T-helper 2 cell treated with Interferon-gamma antibody and Interleukin-4, amounts not matched to agents 5 μg/mL and 100 μg/mL, for 36 hours (primary cell): ENCODE results near the gene CISD1.
"Not testable (repeated sequence)": the region's sequence is repeated elsewhere in the genome, so short reads cannot be mapped to it uniquely, and the experiment has no call there.

Experiments
- DNase-seq: peaks from one replicate; pipeline ENCODE4 v3.0.0; 2021; ENCODE audit warnings: low spot score
- H3K27ac Mint-ChIP-seq: one replicate; pipeline ENCODE4 v1.8.0; 2021; ENCODE audit warnings: mild to moderate bottlenecking, mixed read lengths
- H3K27me3 Mint-ChIP-seq: one replicate; pipeline ENCODE4 v1.8.0; 2021; ENCODE audit warnings: low read depth, mixed read lengths
- H3K36me3 Mint-ChIP-seq: one replicate; pipeline ENCODE4 v1.8.0; 2021; ENCODE audit warnings: low read depth, mixed read lengths
- H3K4me1 Mint-ChIP-seq: one replicate; pipeline ENCODE4 v1.8.0; 2021; ENCODE audit warnings: low read depth, mixed read lengths
- H3K4me3 Mint-ChIP-seq: one replicate; pipeline ENCODE4 v1.8.0; 2022; ENCODE audit warnings: mild to moderate bottlenecking, moderate library complexity, mixed read lengths
- H3K9me3 Mint-ChIP-seq: one replicate; pipeline ENCODE4 v1.8.0; 2021; ENCODE audit warnings: mixed read lengths

CISD1 gene

DNA sequence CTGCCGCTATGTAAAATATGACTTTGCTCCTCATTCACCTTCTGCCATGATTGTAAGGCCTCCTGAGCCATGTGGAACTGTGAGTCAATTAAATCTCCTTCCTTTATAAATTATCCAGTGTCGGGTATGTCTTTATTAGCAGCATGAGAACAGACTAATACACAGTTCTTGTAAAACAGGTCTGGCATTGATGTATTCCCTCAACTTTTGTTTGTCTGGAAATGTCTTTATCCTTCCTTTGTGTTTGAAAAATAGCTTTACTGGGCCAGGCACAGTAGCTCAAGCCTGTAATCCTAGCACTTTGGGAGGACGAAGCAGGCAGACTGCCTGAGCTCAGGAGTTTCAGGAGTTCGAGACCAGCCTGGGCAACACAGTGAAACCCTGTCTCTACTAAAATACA is 15.8 kb upstream of the CISD1 start:
- DNase-seq = no peak
- no peaks in the 10 kb centered on the region for H3K27me3 Mint-ChIP-seq
- H3K27ac Mint-ChIP-seq = no peak overlapping the region
- H3K4me1 Mint-ChIP-seq = peaks cover 10% of the 10 kb centered on the region
- H3K36me3 Mint-ChIP-seq = peaks cover 39% of the 10 kb centered on the region
- H3K9me3 Mint-ChIP-seq = peaks cover 42% of the 10 kb centered on the region
- H3K4me3 Mint-ChIP-seq = no peak overlapping the region

DNA sequence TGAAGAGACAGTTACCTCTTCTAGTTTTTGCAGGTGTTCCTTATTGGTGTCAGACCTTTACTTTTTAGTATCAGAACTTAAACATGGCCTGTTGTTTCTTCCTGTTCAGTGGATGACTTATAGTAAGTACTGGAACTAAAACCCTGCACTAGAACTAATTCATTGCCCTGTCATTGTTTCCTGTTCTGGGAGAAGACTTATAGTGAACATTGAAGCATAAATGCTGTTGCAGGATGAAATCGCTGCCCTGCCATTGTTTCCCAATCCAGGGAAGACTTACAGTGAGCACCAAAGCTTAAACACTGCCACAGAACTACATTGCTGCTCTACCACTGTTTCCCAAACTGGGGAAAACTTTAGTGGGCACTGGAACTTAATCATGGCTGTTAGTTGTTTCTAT is 14.3 kb upstream of the CISD1 start:
- H3K9me3 Mint-ChIP-seq = peaks cover 32% of the 10 kb centered on the region
- peaks cover 10% of the 10 kb centered on the region for H3K4me1 Mint-ChIP-seq
- peaks cover 39% of the 10 kb centered on the region for H3K36me3 Mint-ChIP-seq
- no peak overlapping the region for H3K4me3 Mint-ChIP-seq
- no peak overlapping the region for H3K27ac Mint-ChIP-seq
- no peaks in the 10 kb centered on the region for H3K27me3 Mint-ChIP-seq
- no peak for DNase-seq

DNA sequence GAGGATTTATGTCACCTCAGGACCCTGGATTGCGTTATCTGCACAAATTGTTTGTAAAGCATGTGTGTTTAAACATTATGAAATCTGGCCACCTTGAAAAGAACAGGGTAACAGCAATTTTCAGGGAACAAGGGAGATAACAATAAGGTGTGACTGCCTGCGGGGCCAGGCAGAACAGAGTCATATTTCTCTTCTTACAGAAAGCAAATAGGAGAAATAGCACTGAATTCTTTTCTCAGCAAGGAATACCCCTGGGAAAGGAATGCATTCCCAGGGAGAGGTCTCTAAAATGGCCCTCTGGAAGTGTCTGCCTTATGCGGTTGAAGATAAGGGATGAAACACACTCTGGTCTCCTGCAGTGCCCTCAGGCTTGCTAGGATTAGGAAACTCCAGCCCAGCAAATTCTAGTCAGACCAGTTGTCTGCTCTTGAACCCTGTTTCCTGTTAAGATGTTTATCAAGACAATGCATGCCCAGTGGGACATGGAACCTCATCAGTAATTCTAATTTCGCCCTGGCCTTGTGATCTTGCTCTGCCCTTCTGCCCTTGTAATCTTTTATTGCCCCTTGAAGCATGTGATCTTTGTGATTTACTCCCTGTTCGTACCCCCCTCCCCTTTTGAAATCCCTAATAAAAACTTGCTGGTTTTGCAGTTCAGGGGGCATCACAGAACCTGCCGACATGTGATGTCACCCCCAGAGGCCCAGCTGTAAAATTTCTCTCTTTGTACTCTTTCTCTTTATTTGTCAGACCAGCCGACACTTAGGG is 12.8 kb upstream of the CISD1 start:
- H3K4me1 Mint-ChIP-seq = peaks cover 15% of the 10 kb centered on the region
- not testable (repeated sequence) for H3K4me3 Mint-ChIP-seq, H3K27me3 Mint-ChIP-seq, DNase-seq, H3K27ac Mint-ChIP-seq
- peaks cover 32% of the 10 kb centered on the region for H3K9me3 Mint-ChIP-seq
- H3K36me3 Mint-ChIP-seq = peaks cover 39% of the 10 kb centered on the region

DNA sequence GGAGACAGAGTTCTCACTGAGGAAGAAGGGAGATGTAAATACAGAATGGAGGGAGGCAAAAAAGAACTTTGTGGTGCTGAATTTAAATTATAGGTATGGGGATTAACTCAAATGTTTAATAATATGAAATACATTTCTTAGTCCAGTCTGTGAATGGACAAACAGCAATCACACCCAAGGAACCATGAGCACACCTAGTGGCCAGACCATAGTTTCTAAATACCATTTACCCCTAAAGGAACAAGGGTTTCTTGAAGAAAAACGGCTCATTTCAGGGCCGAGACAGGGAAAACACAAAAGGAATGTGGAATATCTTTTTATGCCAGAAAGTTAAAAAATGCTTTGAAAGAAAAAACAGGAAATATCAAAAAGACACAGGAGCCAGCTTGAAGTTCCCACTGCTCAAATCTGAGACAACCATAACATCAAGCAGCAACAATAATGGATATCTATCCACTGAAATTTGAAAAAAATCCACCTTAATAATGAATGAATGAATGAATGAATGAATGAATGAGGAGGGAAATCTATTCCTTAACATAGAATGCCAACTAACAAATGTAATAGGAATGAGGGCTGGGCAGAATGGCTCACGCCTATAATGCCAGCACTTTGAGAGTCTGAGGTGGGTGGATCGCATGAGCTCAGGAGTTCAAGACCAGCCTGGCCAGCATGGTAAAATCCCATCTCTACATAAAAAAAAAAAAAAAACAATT is 9.8 kb upstream of the CISD1 start:
- H3K36me3 Mint-ChIP-seq = peaks cover 22% of the 10 kb centered on the region
- DNase-seq = no peak
- H3K27me3 Mint-ChIP-seq = no peaks in the 10 kb centered on the region
- peaks cover 17% of the 10 kb centered on the region for H3K4me1 Mint-ChIP-seq
- no peak overlapping the region for H3K4me3 Mint-ChIP-seq
- peaks cover 12% of the 10 kb centered on the region for H3K9me3 Mint-ChIP-seq
- H3K27ac Mint-ChIP-seq = no peak overlapping the region

DNA sequence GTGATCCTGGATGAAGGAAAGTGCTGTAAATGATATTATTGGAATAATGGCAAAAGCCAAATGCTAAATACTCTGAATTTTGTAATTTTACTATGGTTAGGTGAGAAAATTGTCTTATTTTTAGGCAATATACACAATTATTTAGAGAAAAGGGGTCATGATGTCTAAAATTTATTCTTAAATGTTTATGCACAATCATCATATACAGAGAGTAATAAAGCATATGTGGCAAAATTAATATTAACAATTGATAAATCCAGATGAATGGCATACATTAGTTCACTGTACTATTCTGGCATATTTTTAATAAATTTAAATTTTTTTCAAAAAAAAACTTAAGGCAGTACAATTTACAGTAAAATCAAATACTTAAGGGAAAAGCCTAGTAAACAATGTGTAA is 8.6 kb upstream of the CISD1 start:
- Mint-ChIP-seq H3K36me3 (peaks cover 13% of the 10 kb centered on the region), H3K27me3 (no peaks in the 10 kb centered on the region), H3K9me3 (peaks cover under 1% of the 10 kb centered on the region), H3K4me3 (no peak overlapping the region), H3K4me1 (peaks cover 25% of the 10 kb centered on the region), H3K27ac (no peak overlapping the region)
- DNase-seq = no peak

DNA sequence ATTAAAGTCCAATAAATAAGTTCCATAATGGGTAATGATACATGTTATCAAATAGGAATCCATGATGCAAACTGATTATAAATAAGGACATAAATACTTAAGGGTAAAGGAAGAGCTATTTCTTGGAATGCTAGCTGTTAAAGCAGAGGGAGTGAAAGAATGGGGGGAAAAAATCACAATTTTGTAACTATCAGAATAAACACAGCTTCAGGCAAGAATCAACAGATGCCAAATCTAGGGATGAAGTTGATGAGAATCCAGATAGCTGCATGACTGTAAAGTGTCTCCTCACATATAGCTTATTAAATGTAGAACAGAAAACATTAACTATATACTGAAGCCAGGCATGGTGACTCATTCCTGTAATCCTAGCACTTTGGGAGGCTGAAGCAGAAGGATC is 6.2 kb upstream of the CISD1 start:
- Mint-ChIP-seq H3K9me3 (no peaks in the 10 kb centered on the region), H3K27me3 (no peaks in the 10 kb centered on the region), H3K36me3 (peaks cover 3% of the 10 kb centered on the region), H3K4me1 (peaks cover 31% of the 10 kb centered on the region), H3K4me3 (no peak overlapping the region), H3K27ac (no peak overlapping the region)
- no peak for DNase-seq

DNA sequence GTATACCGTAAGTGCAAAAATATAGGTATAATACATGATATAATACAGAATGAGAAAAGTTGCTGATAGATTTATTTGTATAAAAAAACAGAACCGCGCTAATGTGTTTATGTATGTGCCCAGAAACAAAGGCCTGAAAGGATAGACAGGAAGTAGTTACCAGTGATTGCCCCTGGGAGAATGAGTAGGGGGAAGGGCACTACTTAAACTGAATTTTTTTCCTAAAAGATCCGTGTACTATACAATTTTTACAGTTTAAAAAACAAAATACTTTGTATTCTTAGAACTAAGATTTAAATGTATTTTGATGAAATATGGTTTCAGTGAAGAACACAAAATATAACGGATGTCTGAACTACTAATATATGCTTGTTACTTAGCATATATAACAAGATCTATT is 4.2 kb upstream of the CISD1 start:
- H3K4me1 Mint-ChIP-seq = peaks cover 38% of the 10 kb centered on the region
- no peaks in the 10 kb centered on the region for H3K9me3 Mint-ChIP-seq
- no peak overlapping the region for H3K27ac Mint-ChIP-seq
- no peak for DNase-seq
- no peaks in the 10 kb centered on the region for H3K36me3 Mint-ChIP-seq
- H3K4me3 Mint-ChIP-seq = peak overlapping the region; percentile 94
- no peaks in the 10 kb centered on the region for H3K27me3 Mint-ChIP-seq

DNA sequence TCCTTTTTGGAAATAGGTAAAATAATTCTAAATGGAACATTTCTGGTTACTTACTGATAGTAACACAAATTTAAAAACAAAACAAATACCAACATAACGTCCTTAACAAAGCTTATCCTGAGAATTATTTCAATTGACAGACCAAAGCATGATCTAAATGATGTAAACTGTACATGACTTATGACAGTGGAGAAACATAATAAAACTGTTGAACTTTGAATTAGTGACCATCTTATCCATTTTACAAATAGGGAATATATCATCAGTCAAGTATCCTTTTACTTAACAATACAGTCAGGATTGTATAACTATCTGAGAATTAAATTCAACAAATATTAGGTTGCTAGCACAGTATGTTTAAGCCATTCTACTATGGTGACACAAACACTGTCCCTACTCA is 3.7 kb upstream of the CISD1 start:
- Mint-ChIP-seq H3K4me3 (peak overlapping the region; percentile 94), H3K4me1 (peaks cover 39% of the 10 kb centered on the region), H3K9me3 (no peaks in the 10 kb centered on the region), H3K27ac (no peak overlapping the region), H3K36me3 (no peaks in the 10 kb centered on the region), H3K27me3 (no peaks in the 10 kb centered on the region)
- no peak for DNase-seq

DNA sequence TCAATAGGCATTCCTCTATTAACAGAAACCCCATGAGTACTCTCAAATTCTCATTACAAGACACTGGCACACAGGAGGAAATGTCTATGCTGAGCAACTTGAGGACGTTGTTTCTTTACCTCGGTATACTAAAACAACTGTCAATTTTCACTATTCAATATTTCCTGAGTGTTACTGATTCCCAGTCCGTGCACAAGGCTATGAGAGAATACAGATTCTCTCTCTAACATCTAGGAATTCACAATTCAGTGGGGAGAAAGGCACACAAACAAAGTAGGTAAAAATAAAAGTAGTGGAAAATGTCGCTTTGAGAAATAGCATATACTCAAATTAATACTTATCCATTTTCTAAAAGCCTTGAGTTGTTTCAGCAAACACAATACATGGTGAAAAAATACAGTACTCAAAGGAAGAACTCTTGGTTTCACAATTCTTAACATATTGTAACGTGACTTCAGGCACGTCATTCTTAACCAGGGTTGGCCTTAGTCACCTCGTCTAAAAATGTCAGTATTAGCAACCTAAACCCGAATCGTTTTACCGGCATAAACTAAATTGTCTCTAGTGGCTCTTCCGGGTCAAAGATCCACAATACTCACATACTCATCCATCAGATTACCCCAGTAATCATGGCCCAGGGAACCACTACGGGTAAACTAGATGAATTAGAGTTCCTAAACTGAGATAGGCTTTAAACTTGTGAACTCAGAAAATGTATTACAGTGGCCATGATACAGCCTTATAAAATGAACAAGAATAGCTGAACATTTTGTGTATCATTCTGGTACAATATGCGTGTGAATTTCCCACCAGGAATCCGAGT is 2.7 kb upstream of the CISD1 start:
- peak; percentile 44 for DNase-seq
- H3K9me3 Mint-ChIP-seq = no peaks in the 10 kb centered on the region
- H3K4me1 Mint-ChIP-seq = peaks cover 40% of the 10 kb centered on the region
- peak overlapping the region; percentile 97 for H3K27ac Mint-ChIP-seq
- H3K36me3 Mint-ChIP-seq = no peaks in the 10 kb centered on the region
- H3K27me3 Mint-ChIP-seq = no peaks in the 10 kb centered on the region
- peak overlapping the region; percentile 94 for H3K4me3 Mint-ChIP-seq

DNA sequence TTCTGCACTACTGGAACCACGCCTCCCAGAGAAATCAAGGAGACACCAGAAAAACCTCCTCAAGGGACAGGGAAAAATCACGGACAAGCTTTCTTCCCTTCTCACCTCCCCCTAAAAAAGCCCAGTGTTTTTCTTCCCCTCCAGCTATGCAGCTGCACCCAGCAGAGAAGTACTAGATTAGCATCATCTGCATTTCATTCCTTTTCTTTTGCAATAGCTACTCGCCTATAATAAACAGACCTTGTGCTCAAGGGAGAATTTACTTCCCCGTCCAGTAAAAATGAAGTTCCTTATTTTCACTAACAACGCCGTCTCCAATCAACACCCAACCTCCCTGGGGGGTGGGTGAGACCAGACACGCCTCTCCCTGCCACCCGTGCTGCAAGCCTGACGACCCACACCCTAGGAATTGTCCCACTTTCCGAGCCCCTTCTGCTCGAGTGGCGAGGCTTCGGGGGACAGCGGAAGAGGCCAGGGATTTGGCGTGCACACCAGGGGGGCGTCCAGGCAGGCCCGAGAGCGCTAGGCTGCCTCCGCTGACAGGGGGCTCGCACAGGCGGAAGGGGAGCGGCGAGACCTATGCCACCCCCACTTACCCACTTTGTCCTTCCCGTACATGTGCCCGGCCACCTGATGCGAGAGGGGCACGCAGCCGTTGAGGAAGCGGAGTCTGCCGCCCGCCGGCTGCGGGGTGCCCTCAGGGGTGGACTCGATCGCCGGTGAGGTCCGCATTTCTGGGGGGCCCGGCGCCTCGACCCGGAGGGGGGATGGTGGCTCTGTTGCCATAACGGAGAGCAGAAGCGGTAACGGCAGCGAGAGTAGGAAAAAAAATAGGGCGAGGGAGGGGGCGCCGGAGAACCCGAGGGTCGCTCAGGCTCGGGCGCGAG is 1.9 kb upstream of the CISD1 start:
- peak overlapping the region; percentile 94 for H3K4me3 Mint-ChIP-seq
- H3K27ac Mint-ChIP-seq = peak overlapping the region; percentile 97
- H3K9me3 Mint-ChIP-seq = no peaks in the 10 kb centered on the region
- DNase-seq = peak; percentile 32
- H3K36me3 Mint-ChIP-seq = peaks cover 2% of the 10 kb centered on the region
- peaks cover 39% of the 10 kb centered on the region for H3K4me1 Mint-ChIP-seq
- H3K27me3 Mint-ChIP-seq = no peaks in the 10 kb centered on the region

DNA sequence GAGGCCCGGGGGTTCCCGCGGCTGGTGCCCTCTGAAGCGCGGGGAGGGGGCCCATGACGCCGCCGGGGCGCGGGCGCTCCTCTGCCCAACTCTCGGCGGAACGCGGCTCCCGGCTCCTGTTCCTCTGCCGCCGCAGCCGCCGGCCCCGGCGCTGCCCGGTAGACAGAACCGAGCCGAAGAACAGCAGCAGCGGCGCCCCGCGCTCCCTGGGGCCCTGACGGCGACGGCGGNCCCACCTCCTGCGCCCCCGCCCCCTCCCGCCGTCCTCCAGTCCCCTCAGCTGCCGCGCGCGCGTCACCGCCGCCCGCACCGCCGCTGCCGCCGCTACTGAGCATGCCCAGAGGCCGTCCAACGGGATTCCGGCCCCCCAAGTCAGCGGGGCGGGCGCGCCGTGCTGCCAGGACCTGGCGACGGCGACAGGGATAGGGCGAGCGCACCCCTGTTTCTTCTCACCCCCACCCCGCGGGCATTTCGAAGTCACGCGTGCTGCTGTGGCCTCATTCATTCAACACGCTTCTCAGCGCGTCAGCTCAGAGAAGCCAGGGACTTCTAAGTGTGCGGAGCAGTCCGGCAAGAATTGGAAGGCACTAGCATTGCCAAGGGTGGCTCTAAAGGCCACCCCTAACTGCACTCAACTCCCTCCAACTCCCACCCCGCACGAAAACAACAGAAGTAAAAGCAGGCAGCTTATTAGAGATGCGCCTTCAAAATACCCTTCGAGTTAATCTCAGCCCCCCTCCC is 1.1 kb upstream of the CISD1 start, which contains the start of gene IPMK:
Gene IPMK (minus strand): TSS at position 182 of the 741 bp plus-strand sequence. CDS start 283 bp downstream, outside the sequence.
- Mint-ChIP-seq H3K27ac (peak within 1 kb of the TSS; percentile 97), H3K9me3 (no peaks in the 10 kb centered on the region), H3K4me3 (peak within 1 kb of the TSS; percentile 95), H3K36me3 (peaks cover 2% of the 10 kb centered on the region), H3K27me3 (no peaks in the 10 kb centered on the region), H3K4me1 (peaks cover 34% of the 10 kb centered on the region)
- DNase-seq = peak; percentile 97

DNA sequence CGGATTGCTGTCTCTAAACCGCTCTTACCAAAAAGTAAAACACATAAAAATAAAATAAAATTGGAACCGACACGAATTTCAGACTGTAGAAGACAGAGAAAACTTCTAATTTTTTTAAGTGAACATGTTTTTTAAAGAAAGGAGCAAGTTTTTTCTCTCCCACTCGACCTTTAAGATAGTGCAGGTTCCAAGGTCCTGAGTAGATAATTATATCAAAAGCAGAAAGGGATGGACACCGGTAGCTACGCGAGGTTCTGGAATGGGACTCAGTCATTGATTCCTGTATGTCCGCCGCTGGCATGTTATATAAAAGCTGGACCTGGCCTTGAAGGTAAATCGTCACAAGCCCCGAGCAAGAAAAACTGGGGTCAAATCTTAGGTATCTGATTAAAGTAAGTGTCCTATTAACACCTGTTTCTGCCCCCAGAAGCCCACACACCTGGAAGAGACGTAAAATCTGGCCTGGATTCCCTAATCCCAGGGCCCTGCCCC is 462 bp upstream of the CISD1 start:
- no peak for DNase-seq
- peak overlapping the region; percentile 97 for H3K27ac Mint-ChIP-seq
- H3K36me3 Mint-ChIP-seq = peaks cover 2% of the 10 kb centered on the region
- no peaks in the 10 kb centered on the region for H3K9me3 Mint-ChIP-seq
- peaks cover 35% of the 10 kb centered on the region for H3K4me1 Mint-ChIP-seq
- peak overlapping the region; percentile 95 for H3K4me3 Mint-ChIP-seq
- no peaks in the 10 kb centered on the region for H3K27me3 Mint-ChIP-seq
